Left ventricle myocardium inferior (tissue), 1 donor: ENCODE data around the gene CAB39L. TPM values are rescaled to one million over a fixed set of nuclear protein-coding genes. Genes with fewer than 3 reads are reported as not detected.

ENCODE experiments used
- DNase-seq: peaks from one replicate; pipeline ENCODE4 v3.0.0-alpha.2; 2020
- H3K27ac ChIP-seq: fragments of 200-600 bp; replicated peaks from 2 replicates; pipeline ENCODE4 v1.8.0; 2021
- H3K27me3 ChIP-seq: fragments of 200-600 bp; 2 replicates; pipeline ENCODE4 v1.8.0; 2021; ENCODE audit warnings: low read depth
- H3K36me3 ChIP-seq: fragments of 200-600 bp; 2 replicates; pipeline ENCODE4 v1.8.0; 2021
- H3K4me1 ChIP-seq: fragments of 200-600 bp; 2 replicates; pipeline ENCODE4 v1.8.0; 2021
- H3K4me3 ChIP-seq: fragments of 200-600 bp; 2 replicates; pipeline ENCODE4 v1.8.0; 2021; ENCODE audit warnings: mild to moderate bottlenecking, moderate library complexity
- H3K9me3 ChIP-seq: fragments of 200-600 bp; replicated peaks from 2 replicates; pipeline ENCODE4 v1.8.0; 2021
- CTCF ChIP-seq: fragments of 200-600 bp; IDR thresholded peaks from 2 replicates; pipeline ENCODE4 v1.8.0; 2021; ENCODE audit warnings: antibody characterized with exemption, mild to moderate bottlenecking, borderline replicate concordance
- intact Hi-C: fragments of 100-400 bp; cut with micrococcal nuclease; formaldehyde crosslinking; loops from one replicate; pipeline ENCODE4 v1.11.0; 2022
- total RNA-seq: library from RNA; stranded (reverse); fragmentation: NEBNext Ultra II Directional; extraction: Animal tissue kit (Norgen Biotek cat#: 25700); gene quantifications from one replicate; pipeline ENCODE4 v1.2.1, GENCODE V29; 2021
- donor health status: DM: no; HTN: yes; CAD: no; lungs with severe emphysema.

CAB39L gene
- total RNA-seq, 1 donor from 2014 or later: 23.4 TPM

- H3K9me3 ChIP-seq: peaks cover 15% of the 10 kb centered on the region
- H3K36me3 ChIP-seq: peaks cover 91% of the 10 kb centered on the region
- H3K27me3 ChIP-seq: no peaks in the 10 kb centered on the region
- no peak overlapping the region for H3K27ac ChIP-seq
- intact Hi-C loops: no loop called here
- TF ChIP-seq CTCF: no peak
- H3K4me1 ChIP-seq: peaks cover 6% of the 10 kb centered on the region
- DNase-seq: no peak
- H3K4me3 ChIP-seq: no peak overlapping the region
Measured at GRCh38 chr13:49466292-49466838, 22.5 kb upstream of the CAB39L start.

DNA sequence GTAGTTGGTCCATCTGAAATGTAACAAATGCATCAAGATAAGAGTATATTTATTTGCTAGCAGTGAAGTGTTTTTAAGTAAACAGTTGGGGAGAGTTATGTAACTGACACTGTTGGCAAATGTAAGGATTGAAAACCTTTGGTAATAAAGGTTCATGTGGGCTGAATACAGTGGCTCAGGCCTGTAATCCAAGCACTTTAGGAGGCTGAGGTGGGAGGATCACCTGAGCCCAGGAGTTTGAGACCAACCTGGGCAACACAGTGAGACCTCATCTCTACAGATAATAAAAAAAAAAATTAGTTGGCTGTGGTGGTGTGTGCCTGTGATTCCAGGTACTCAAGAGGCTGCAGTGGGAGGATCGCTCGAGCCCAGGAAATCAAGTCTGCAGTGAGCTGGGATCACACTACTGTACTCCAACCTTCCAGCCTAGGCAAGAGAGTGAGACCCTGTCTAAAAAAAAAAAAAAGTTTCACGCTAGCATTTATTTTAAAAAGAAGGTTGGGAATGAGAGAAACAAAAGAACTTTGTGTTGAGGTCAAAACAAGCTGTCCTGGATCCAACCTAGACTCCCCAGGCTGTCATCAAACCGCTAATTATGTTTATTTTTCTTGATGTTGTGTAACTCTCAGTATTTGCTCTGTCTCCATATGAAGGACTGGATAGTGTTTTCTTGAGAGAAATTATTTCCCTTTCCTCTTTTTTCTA, 20.9 kb upstream of the CAB39L start:
- Histone ChIP-seq H3K4me3 (no peak overlapping the region), H3K9me3 (peaks cover 15% of the 10 kb centered on the region), H3K4me1 (peaks cover 6% of the 10 kb centered on the region), H3K36me3 (peaks cover 92% of the 10 kb centered on the region), H3K27me3 (no peaks in the 10 kb centered on the region), H3K27ac (no peak overlapping the region)
- intact Hi-C loops: no loop called here
- DNase-seq: no peak
- no peak for TF ChIP-seq CTCF

- Histone ChIP-seq H3K4me3 (no peak overlapping the region), H3K9me3 (peaks cover 15% of the 10 kb centered on the region), H3K36me3 (peaks cover 85% of the 10 kb centered on the region), H3K27ac (peak overlapping the region; percentile 0), H3K27me3 (no peaks in the 10 kb centered on the region), H3K4me1 (peaks cover 6% of the 10 kb centered on the region)
- no peak for DNase-seq
- intact Hi-C loops: no loop called here
- no peak for TF ChIP-seq CTCF
Measured at GRCh38 chr13:49464085-49464484, 20.2 kb upstream of the CAB39L start.

GRCh38 chr13:49459580-49459979, 15.7 kb upstream of the CAB39L start:
- no peak overlapping the region for H3K27ac ChIP-seq
- peaks cover 46% of the 10 kb centered on the region for H3K36me3 ChIP-seq
- H3K4me1 ChIP-seq: peaks cover 6% of the 10 kb centered on the region
- intact Hi-C loops: no loop called here
- H3K4me3 ChIP-seq: no peak overlapping the region
- H3K9me3 ChIP-seq: peaks cover 15% of the 10 kb centered on the region
- no peaks in the 10 kb centered on the region for H3K27me3 ChIP-seq
- TF ChIP-seq CTCF: no peak
- no peak for DNase-seq

- Histone ChIP-seq H3K9me3 (peaks cover 1% of the 10 kb centered on the region), H3K27me3 (no peaks in the 10 kb centered on the region), H3K4me3 (no peak overlapping the region), H3K27ac (no peak overlapping the region), H3K4me1 (peaks cover 4% of the 10 kb centered on the region), H3K36me3 (peaks cover 23% of the 10 kb centered on the region)
- intact Hi-C loops: no loop called here
- DNase-seq: no peak
- no peak for TF ChIP-seq CTCF
Measured at GRCh38 chr13:49457221-49457620, 13.4 kb upstream of the CAB39L start.
